IMR-90 (cell line): ENCODE data around the gene NENF. TPM values are rescaled to one million over a fixed set of nuclear protein-coding genes. Genes with fewer than 3 reads are reported as not detected.

Experiments used
- ATAC-seq: fragments of 200-7000 bp; cut with Tn5 transposase; 2 replicates; pipeline ENCODE4 v1.9.1; 2020; ENCODE audit warnings: low read depth, mild to moderate bottlenecking, moderate library complexity
- BruUV-seq: library from RNA; stranded (reverse); fragments of 400-500 nt; replicated peaks from 2 replicates; lab custom pipeline; 2021; lab: Mats Ljungman, UMichigan
- CTCF ChIA-PET: fragments of 300-600 bp; formaldehyde crosslinking; extraction: SDS; loops from one replicate; lab custom pipeline; 2021; ENCODE audit warnings: antibody characterized with exemption; lab: Yijun Ruan, JAX
- POLR2A ChIA-PET: fragments of 300-600 bp; sonication (Branson Sonifier 250); formaldehyde crosslinking; loops from one replicate; lab custom pipeline; 2022; ENCODE audit warnings: antibody characterized with exemption; ENCODE audit not compliant: unreplicated experiment; lab: Charles Lee
- DNase-seq: peaks from one replicate; pipeline ENCODE4 v3.0.0; 2013
- H2AFZ ChIP-seq: replicated peaks from 2 replicates; pipeline ENCODE3; 2013; ENCODE audit warnings: low read length, mild to moderate bottlenecking; ENCODE audit not compliant: poor library complexity
- H2AK5ac ChIP-seq: 2 replicates; pipeline ENCODE4 v1.6.1; 2013; ENCODE audit warnings: low read depth, low read length, inconsistent platforms
- H2AK9ac ChIP-seq: replicated peaks from 2 replicates; pipeline ENCODE3; 2013; ENCODE audit warnings: mild to moderate bottlenecking, low read depth, low read length, moderate library complexity; ENCODE audit not compliant: poor library complexity
- H2BK120ac ChIP-seq: 2 replicates; pipeline ENCODE4 v1.6.1; 2013; ENCODE audit warnings: low read depth, low read length, inconsistent platforms
- H2BK15ac ChIP-seq: 3 replicates; pipeline ENCODE4 v1.6.1; 2013; ENCODE audit warnings: low read depth, low read length, inconsistent platforms
- H2BK20ac ChIP-seq: 2 replicates; pipeline ENCODE4 v1.6.1; 2013; ENCODE audit warnings: low read depth, mild to moderate bottlenecking, inconsistent platforms, low read length, moderate library complexity
- H2BK5ac ChIP-seq: 2 replicates; pipeline ENCODE4 v1.6.1; 2013; ENCODE audit warnings: mild to moderate bottlenecking, low read depth, low read length, inconsistent platforms; ENCODE audit not compliant: poor library complexity, severe bottlenecking
- H3K14ac ChIP-seq: replicated peaks from 2 replicates; pipeline ENCODE4 v1.6.1; 2013; ENCODE audit warnings: low read depth, low read length, inconsistent platforms
- H3K18ac ChIP-seq: 2 replicates; pipeline ENCODE4 v1.6.1; 2013; ENCODE audit warnings: low read depth, low read length, control low read depth
- H3K23ac ChIP-seq: 2 replicates; pipeline ENCODE4 v1.6.1; 2013; ENCODE audit warnings: low read depth, low read length, inconsistent platforms
- H3K27ac ChIP-seq: 2 replicates; pipeline ENCODE4 v1.5.1; 2013; ENCODE audit warnings: mild to moderate bottlenecking, control low read depth, low read length; ENCODE audit not compliant: insufficient read depth
- H3K27me3 ChIP-seq: 2 replicates; pipeline ENCODE4 v1.6.1; 2013; ENCODE audit warnings: low read length; ENCODE audit not compliant: control insufficient read depth, insufficient read depth
- H3K36me3 ChIP-seq: 2 replicates; pipeline ENCODE4 v1.6.1; 2013; ENCODE audit warnings: low read length, mixed read lengths; ENCODE audit not compliant: control insufficient read depth, insufficient read depth
- H3K4ac ChIP-seq: 2 replicates; pipeline ENCODE4 v1.6.1; 2013; ENCODE audit warnings: low read depth, low read length, inconsistent platforms
- H3K4me1 ChIP-seq: 2 replicates; pipeline ENCODE4 v1.6.1; 2013; ENCODE audit warnings: low read length, mixed read lengths; ENCODE audit not compliant: control insufficient read depth, insufficient read depth
- H3K4me2 ChIP-seq: 2 replicates; pipeline ENCODE4 v1.6.1; 2013; ENCODE audit warnings: low read depth, mild to moderate bottlenecking, control low read depth, low read length, moderate library complexity
- H3K4me3 ChIP-seq: 2 replicates; pipeline ENCODE4 v1.5.1; 2013; ENCODE audit warnings: low read depth, mild to moderate bottlenecking, control low read depth, low read length, moderate library complexity; ENCODE audit not compliant: insufficient read depth
- H3K56ac ChIP-seq: 2 replicates; pipeline ENCODE4 v1.6.1; 2013; ENCODE audit warnings: low read length, inconsistent platforms; ENCODE audit not compliant: insufficient read depth; ENCODE audit errors: extremely low read depth
- H3K79me1 ChIP-seq, 2 experiments: 2 replicates each; pipeline ENCODE4 v1.6.1; 2013; ENCODE audit warnings: low read length in 2 of 2, inconsistent platforms in 1 of 2, low read depth in 1 of 2
- H3K9ac ChIP-seq: 2 replicates; pipeline ENCODE4 v1.6.1; 2013; ENCODE audit warnings: low read depth, low read length, control low read depth
- H3K9me1 ChIP-seq: 2 replicates; pipeline ENCODE4 v1.6.1; 2013; ENCODE audit warnings: low read length, inconsistent platforms; ENCODE audit not compliant: insufficient read depth
- H3K9me3 ChIP-seq: 2 replicates; pipeline ENCODE4 v1.6.1; 2013; ENCODE audit warnings: low read length; ENCODE audit not compliant: control insufficient read depth, insufficient read depth
- H4K20me1 ChIP-seq: 2 replicates; pipeline ENCODE4 v1.6.1; 2013; ENCODE audit warnings: low read length, inconsistent platforms; ENCODE audit not compliant: insufficient read depth
- H4K5ac ChIP-seq: 2 replicates; pipeline ENCODE4 v1.6.1; 2013; ENCODE audit warnings: mild to moderate bottlenecking, low read depth, low read length, control low read depth
- H4K8ac ChIP-seq, 2 experiments: 2 replicates each; pipeline ENCODE4 v1.6.1; 2013; ENCODE audit warnings: low read depth in 2 of 2, low read length in 2 of 2, control low read depth in 1 of 2, inconsistent platforms in 1 of 2
- H4K91ac ChIP-seq: 2 replicates; pipeline ENCODE4 v1.6.1; 2013; ENCODE audit warnings: low read depth, low read length, inconsistent platforms; ENCODE audit not compliant: insufficient read depth
- ELK1 ChIP-seq: fragments of 150-350 bp; IDR thresholded peaks from 2 replicates; pipeline ENCODE4 v1.6.1; 2016; ENCODE audit warnings: low read depth, mild to moderate bottlenecking, low read length, moderate library complexity, borderline replicate concordance
- FOS ChIP-seq: fragments of 150-350 bp; IDR thresholded peaks from 2 replicates; pipeline ENCODE4 v1.6.1; 2016; ENCODE audit warnings: low read depth, low read length
- MAFK ChIP-seq: IDR thresholded peaks from 2 replicates; pipeline ENCODE4 v1.6.1; 2012; ENCODE audit warnings: low read depth, low read length, improper control_type of control experiment
- MAZ ChIP-seq: IDR thresholded peaks from 2 replicates; pipeline ENCODE4 v1.6.1; 2012; ENCODE audit warnings: low read depth, mild to moderate bottlenecking, low read length, improper control_type of control experiment, moderate library complexity, borderline replicate concordance
- MXI1 ChIP-seq: IDR thresholded peaks from 2 replicates; pipeline ENCODE4 v1.6.1; 2012; ENCODE audit warnings: low read depth, mild to moderate bottlenecking, low read length, moderate library complexity, borderline replicate concordance
- POLR2A ChIP-seq: IDR thresholded peaks from 2 replicates; pipeline ENCODE4 v1.6.1; 2012; ENCODE audit warnings: mild to moderate bottlenecking, low read depth, low read length
- RCOR1 ChIP-seq: IDR thresholded peaks from 2 replicates; pipeline ENCODE4 v1.6.1; 2012; ENCODE audit warnings: mild to moderate bottlenecking, low read length, improper control_type of control experiment; ENCODE audit not compliant: insufficient replicate concordance
- RFX5 ChIP-seq: IDR thresholded peaks from 2 replicates; pipeline ENCODE4 v1.8.0; 2012; ENCODE audit warnings: low read depth, mild to moderate bottlenecking, low read length, moderate library complexity
- WGBS, 2 experiments: methylation state at CpG; one replicate each; pipeline versions ENCODE4 v1.1.5 to v1.1.7; 2013; ENCODE audit warnings: missing lambda C conversion rate in 2 of 2; ENCODE audit not compliant: insufficient read length in 1 of 2; ENCODE audit errors: extremely low coverage in 2 of 2; 5-methylcytosine and 5-hydroxymethylcytosine counted together
- dilution Hi-C: fragments of 300-500 bp; cut with HindIII; formaldehyde crosslinking; loops from one replicate; pipeline ENCODE4 v1.14.3; 2018; ENCODE audit warnings: low sequenced_read_pairs; ENCODE audit not compliant: unreplicated experiment
- in situ Hi-C: fragments of 300-500 bp; cut with MboI; formaldehyde crosslinking; loops from 3 replicates; pipeline ENCODE4 v1.14.3; 2019; ENCODE audit warnings: low sequenced_read_pairs, inconsistent platforms, mixed read lengths
- intact Hi-C: fragments of 100-400 bp; cut with micrococcal nuclease; formaldehyde crosslinking; loops from 2 replicates; pipeline ENCODE4 v1.10.0; 2022
- polyA plus RNA-seq, 3 experiments: library from polyadenylated mRNA; depleted of rRNA; stranded (reverse); fragments of >200 nt; gene quantifications; 2 replicates each; pipeline ENCODE4 v1.2.3, GENCODE V29; 2012; ENCODE audit warnings: low replicate concordance in 1 of 3
- total RNA-seq: library from RNA; depleted of rRNA; stranded (reverse); fragments of >200 nt; gene quantifications from 2 replicates; pipeline ENCODE4 v1.2.3, GENCODE V29; 2012
- TF ChIP-seq, protein P1 (sequence below): fragments of 150-350 bp; IDR thresholded peaks from 2 replicates; pipeline ENCODE4 v1.6.1; 2017; ENCODE audit warnings: mild to moderate bottlenecking, antibody characterized with exemption, low read length, low read depth
- TF ChIP-seq, protein P2 (sequence below): conservative IDR thresholded peaks from 2 replicates; pipeline ENCODE4 v1.5.1; 2012; ENCODE audit warnings: mild to moderate bottlenecking, low read depth, low read length, improper control_type of control experiment

The NENF gene
- total and polyA plus RNA-seq, 2 of the 4 experiments (the other 2 are of a cell fraction) = 16.0 to 40.4 TPM

DNA sequence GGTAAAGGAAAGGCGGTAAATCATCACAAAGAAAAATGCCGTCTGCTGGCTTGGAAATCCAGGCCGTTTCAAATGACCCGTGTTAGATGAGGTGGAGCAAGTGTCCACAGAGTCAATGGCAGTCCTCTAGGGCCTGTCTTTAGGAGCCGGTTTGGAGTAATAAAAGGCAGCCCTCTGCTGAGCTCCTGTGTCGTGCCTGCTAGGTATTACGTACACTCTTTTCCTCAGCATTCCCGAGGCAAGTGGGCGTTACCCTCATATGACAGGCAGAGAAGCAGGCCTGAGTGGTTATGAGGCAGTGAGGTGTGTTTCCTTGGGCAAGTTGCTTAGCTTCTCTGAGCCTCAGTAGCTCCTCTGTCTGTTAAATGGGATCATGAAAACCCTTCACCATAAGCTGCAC lies 7.7 kb downstream of the NENF start:
- Histone ChIP-seq H3K4me1 (0 out of 2 replicates have a peak, but pooled peaks cover 2% of the 10 kb centered on the region), H4K20me1 (peaks cover 4% of the 10 kb centered on the region), H3K4ac (no peak overlapping the region), H3K4me2 (no peak overlapping the region), H4K91ac (no peak overlapping the region), H3K27me3 (no peaks in the 10 kb centered on the region), H3K27ac (no peak overlapping the region), H3K79me1 (peaks cover 7 to 18% of the 10 kb centered on the region in 2 experiments), H2AK5ac (no peak overlapping the region), H3K23ac (no peak overlapping the region), H2BK5ac (no peak overlapping the region), H2BK20ac (no peak overlapping the region), H3K9me1 (0 out of 2 replicates have a peak, but pooled peaks cover 3% of the 10 kb centered on the region), H2AFZ (no peak overlapping the region), H3K18ac (no peak overlapping the region), H3K9me3 (no peaks in the 10 kb centered on the region), H2BK120ac (no peak overlapping the region), H3K14ac (no peak overlapping the region), H3K9ac (no peak overlapping the region), H2AK9ac (no peak overlapping the region), H3K4me3 (no peak overlapping the region), H3K36me3 (peaks cover 10% of the 10 kb centered on the region), H4K8ac (no peak overlapping the region), H4K5ac (no peak overlapping the region), H2BK15ac (no peak overlapping the region), H3K56ac (no peak overlapping the region)
- intact Hi-C loops = no loop called here
- dilution Hi-C loops = no loop called here
- ATAC-seq (no peak), DNase-seq (no peak)
- ChIA-PET CTCF (interaction anchor here (1.4 kb wide), 1 partner anchor 15 kb away, joined by 3 read pairs; no protein-coding TSS in a partner anchor), POLR2A (no interaction called here)
- no CpG with 5 or more reads among the region's 9 CpGs for WGBS, 2 experiments
- in situ Hi-C loops = no loop called here
- no TSS peak for BruUV-seq
- TF ChIP-seq MAFK (no peak), RFX5 (no peak), RCOR1 (no peak), POLR2A (no peak), ELK1 (no peak), MAZ (no peak), MXI1 (no peak), FOS (no peak)
- TF ChIP-seq, protein P1, sequence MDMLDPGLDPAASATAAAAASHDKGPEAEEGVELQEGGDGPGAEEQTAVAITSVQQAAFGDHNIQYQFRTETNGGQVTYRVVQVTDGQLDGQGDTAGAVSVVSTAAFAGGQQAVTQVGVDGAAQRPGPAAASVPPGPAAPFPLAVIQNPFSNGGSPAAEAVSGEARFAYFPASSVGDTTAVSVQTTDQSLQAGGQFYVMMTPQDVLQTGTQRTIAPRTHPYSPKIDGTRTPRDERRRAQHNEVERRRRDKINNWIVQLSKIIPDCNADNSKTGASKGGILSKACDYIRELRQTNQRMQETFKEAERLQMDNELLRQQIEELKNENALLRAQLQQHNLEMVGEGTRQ = no peak
- TF ChIP-seq, protein P2, sequence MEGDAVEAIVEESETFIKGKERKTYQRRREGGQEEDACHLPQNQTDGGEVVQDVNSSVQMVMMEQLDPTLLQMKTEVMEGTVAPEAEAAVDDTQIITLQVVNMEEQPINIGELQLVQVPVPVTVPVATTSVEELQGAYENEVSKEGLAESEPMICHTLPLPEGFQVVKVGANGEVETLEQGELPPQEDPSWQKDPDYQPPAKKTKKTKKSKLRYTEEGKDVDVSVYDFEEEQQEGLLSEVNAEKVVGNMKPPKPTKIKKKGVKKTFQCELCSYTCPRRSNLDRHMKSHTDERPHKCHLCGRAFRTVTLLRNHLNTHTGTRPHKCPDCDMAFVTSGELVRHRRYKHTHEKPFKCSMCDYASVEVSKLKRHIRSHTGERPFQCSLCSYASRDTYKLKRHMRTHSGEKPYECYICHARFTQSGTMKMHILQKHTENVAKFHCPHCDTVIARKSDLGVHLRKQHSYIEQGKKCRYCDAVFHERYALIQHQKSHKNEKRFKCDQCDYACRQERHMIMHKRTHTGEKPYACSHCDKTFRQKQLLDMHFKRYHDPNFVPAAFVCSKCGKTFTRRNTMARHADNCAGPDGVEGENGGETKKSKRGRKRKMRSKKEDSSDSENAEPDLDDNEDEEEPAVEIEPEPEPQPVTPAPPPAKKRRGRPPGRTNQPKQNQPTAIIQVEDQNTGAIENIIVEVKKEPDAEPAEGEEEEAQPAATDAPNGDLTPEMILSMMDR = no peak
